ENCODE results near the gene SMIM13. TPM values are rescaled to one million over a fixed set of nuclear protein-coding genes. Genes with fewer than 3 reads are reported as not detected.

The SMIM13 gene
- total and polyA plus RNA-seq, 2 donors from 2014 or later: 4.0 to 6.6 TPM

DNA sequence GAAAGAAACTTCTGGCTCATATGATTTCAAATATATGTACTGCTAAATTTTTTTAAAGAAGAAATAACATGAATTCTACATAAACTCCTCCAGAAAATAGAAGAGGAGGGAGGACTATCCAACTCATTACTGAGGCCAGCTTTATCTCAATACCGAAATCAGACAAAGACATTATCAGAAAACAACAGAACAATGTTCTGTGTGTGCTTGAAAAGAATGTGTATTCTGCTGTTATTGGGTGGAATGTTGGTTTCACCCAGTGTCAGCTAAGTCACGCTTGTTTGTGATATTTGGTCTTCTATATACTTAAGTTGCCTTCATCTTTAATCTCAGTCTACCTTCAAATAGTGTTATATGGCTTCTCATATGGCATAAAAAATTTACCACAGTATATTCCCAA is 30.9 kb upstream of the SMIM13 start:
- intact Hi-C loops (cut with DNase I): loop anchor here (10.0 kb wide), 1 partner anchor 108 kb away; no protein-coding TSS in a partner anchor
- no peak overlapping the region for H3K4me3 ChIP-seq (ENCODE audit: low read length in 3 of 3)
- H3K27me3 ChIP-seq (ENCODE audit: control insufficient read depth, insufficient read depth, low read length): no peaks in the 10 kb centered on the region
- no peak for DNase-seq
- no peaks in the 10 kb centered on the region for H3K4me1 ChIP-seq (ENCODE audit: control insufficient read depth in 2 of 3, insufficient read depth in 2 of 3, low read depth in 1 of 3, low read length in 3 of 3)
- no peaks in the 10 kb centered on the region for H3K36me3 ChIP-seq (ENCODE audit: control insufficient read depth in 2 of 3, insufficient read depth in 3 of 3, low read length in 3 of 3)
- H3K9ac ChIP-seq (ENCODE audit: low read length in 3 of 3): no peak overlapping the region
- no peak for FAIRE-seq
- H3K9me3 ChIP-seq (ENCODE audit: control insufficient read depth in 2 of 3, insufficient read depth in 1 of 3, low read length in 3 of 3): no peaks in the 10 kb centered on the region
- TF ChIP-seq, protein P1, sequence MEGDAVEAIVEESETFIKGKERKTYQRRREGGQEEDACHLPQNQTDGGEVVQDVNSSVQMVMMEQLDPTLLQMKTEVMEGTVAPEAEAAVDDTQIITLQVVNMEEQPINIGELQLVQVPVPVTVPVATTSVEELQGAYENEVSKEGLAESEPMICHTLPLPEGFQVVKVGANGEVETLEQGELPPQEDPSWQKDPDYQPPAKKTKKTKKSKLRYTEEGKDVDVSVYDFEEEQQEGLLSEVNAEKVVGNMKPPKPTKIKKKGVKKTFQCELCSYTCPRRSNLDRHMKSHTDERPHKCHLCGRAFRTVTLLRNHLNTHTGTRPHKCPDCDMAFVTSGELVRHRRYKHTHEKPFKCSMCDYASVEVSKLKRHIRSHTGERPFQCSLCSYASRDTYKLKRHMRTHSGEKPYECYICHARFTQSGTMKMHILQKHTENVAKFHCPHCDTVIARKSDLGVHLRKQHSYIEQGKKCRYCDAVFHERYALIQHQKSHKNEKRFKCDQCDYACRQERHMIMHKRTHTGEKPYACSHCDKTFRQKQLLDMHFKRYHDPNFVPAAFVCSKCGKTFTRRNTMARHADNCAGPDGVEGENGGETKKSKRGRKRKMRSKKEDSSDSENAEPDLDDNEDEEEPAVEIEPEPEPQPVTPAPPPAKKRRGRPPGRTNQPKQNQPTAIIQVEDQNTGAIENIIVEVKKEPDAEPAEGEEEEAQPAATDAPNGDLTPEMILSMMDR (IDR thresholded peaks at IDR 0.05; ENCODE audit: borderline replicate concordance, extremely low read depth, insufficient read depth): no peak
- no peak overlapping the region for H3K27ac ChIP-seq (ENCODE audit: low read depth in 2 of 2, low read length in 2 of 2)

DNA sequence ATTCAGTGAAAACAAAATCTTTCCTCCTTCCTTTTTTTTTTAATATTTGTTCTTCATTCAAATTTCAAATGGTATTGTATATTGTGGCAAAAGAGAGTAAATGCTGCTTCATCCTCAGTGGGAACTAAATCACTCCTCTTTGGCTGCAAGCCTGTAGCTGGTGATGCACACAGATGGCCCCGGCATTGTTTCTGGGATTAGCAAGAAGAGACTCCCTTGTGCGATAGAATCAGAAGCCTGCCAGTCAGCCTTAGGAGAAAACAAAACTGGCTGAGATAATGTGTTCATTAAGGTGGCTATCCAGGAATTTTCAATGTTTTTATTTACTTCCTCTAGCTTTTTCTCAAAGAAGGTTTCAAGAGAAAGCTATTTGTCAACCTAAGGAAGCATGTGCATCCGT is 28.8 kb upstream of the SMIM13 start:
- H3K4me1 ChIP-seq (ENCODE audit: control insufficient read depth in 2 of 3, insufficient read depth in 2 of 3, low read depth in 1 of 3, low read length in 3 of 3): no peaks in the 10 kb centered on the region
- FAIRE-seq: no peak
- intact Hi-C loops (cut with DNase I): loop anchor here (10.0 kb wide), 1 partner anchor 110 kb away; no protein-coding TSS in a partner anchor

DNA sequence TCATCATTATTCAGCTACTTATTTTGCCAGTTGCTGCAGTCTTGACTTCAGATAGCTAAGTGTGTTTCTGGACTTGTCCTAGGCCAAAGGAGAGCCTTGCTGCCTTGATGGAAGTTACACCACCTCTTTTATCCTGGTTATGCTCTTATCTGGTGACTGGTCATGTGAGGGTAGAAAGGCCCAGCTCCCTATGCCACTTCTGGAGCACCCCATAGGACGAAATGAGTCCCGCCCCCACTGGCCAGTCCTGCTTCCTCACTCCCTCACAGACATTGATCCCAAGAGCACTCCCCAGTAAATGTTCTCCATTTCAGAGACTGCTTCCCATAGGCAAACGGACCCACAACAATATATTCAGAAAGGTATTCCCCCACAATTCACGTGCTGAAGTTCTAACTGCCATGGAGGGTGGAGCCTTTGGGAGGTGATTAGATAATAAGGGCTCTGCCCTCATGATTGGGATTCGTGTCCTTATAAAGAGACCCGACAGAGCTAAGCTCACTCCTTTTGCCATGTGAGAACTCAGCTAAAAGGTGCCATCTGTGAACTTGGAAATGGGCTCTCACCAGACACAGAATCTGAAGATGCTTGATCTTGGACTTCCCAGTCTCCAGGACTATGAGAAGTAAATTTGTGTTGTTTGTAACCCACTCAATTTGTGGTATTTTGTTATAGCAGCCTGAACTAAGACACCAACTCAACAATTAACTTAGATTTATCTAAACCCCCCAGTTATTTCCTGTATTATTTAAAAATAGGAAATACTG is 28.0 kb upstream of the SMIM13 start:
- Histone ChIP-seq H3K4me3 (ENCODE audit: low read length in 3 of 3) (no peak overlapping the region), H3K36me3 (ENCODE audit: control insufficient read depth in 2 of 3, insufficient read depth in 3 of 3, low read length in 3 of 3) (no peaks in the 10 kb centered on the region), H3K9me3 (ENCODE audit: control insufficient read depth in 2 of 3, insufficient read depth in 1 of 3, low read length in 3 of 3) (no peaks in the 10 kb centered on the region), H3K9ac (ENCODE audit: low read length in 3 of 3) (no peak overlapping the region), H3K4me1 (ENCODE audit: control insufficient read depth in 2 of 3, insufficient read depth in 2 of 3, low read depth in 1 of 3, low read length in 3 of 3) (no peaks in the 10 kb centered on the region), H3K27ac (ENCODE audit: low read depth in 2 of 2, low read length in 2 of 2) (no peak overlapping the region), H3K27me3 (ENCODE audit: control insufficient read depth, insufficient read depth, low read length) (no peaks in the 10 kb centered on the region)
- FAIRE-seq (no peak), DNase-seq (no peak)
- TF ChIP-seq, protein P1 (IDR thresholded peaks at IDR 0.05; ENCODE audit: borderline replicate concordance, extremely low read depth, insufficient read depth): no peak
- intact Hi-C loops (cut with DNase I): loop anchor here (10.0 kb wide), 1 partner anchor 111 kb away; no protein-coding TSS in a partner anchor

More for the DNA sequence above, 28.8 kb upstream of the SMIM13 start:
- Histone ChIP-seq H3K9ac (ENCODE audit: low read length in 3 of 3) (no peak overlapping the region), H3K4me3 (ENCODE audit: low read length in 3 of 3) (no peak overlapping the region), H3K27ac (ENCODE audit: low read depth in 2 of 2, low read length in 2 of 2) (no peak overlapping the region), H3K9me3 (ENCODE audit: control insufficient read depth in 2 of 3, insufficient read depth in 1 of 3, low read length in 3 of 3) (no peaks in the 10 kb centered on the region), H3K36me3 (ENCODE audit: control insufficient read depth in 2 of 3, insufficient read depth in 3 of 3, low read length in 3 of 3) (no peaks in the 10 kb centered on the region), H3K27me3 (ENCODE audit: control insufficient read depth, insufficient read depth, low read length) (no peaks in the 10 kb centered on the region)
- TF ChIP-seq, protein P1 (IDR thresholded peaks at IDR 0.05; ENCODE audit: borderline replicate concordance, extremely low read depth, insufficient read depth): no peak
- DNase-seq: no peak

Measured in kidney (tissue), 14 donors.